HG03066 (cell line): ENCODE results near the gene DNAJC6.
A peak's percentile ranks its signal among the peaks of the same experiment; 100 is the strongest.
"Not testable (repeated sequence)": the region's sequence is repeated elsewhere in the genome, so short reads cannot be mapped to it uniquely, and the experiment has no call there.

Experiments
- ATAC-seq: cut with Tn5 transposase; IDR thresholded peaks from one replicate; pipeline ENCODE4 v1.9.1; 2021; ENCODE audit warnings: low read depth; ENCODE audit not compliant: unreplicated experiment

Gene DNAJC6

GRCh38 chr1:65346190-65346589, 36.8 kb downstream of the DNAJC6 start:
- ATAC-seq, result no peak

GRCh38 chr1:65355031-65355712, 45.8 kb downstream of the DNAJC6 start:
- ATAC-seq, result no peak

- ATAC-seq, result no peak
These were observed 48.1 kb downstream of the DNAJC6 start for GRCh38 chr1:65357291-65357960.

- no peak for ATAC-seq
These were observed 50.5 kb downstream of the DNAJC6 start for GRCh38 chr1:65359888-65360287.

- ATAC-seq, result no peak
These were observed 51.3 kb downstream of the DNAJC6 start for GRCh38 chr1:65360648-65361047.

GRCh38 chr1:65362545-65362944, 53.2 kb downstream of the DNAJC6 start:
- no peak for ATAC-seq

GRCh38 chr1:65363484-65363883, 54.1 kb downstream of the DNAJC6 start:
- ATAC-seq, result no peak

GRCh38 chr1:65368403-65368802, 59.1 kb downstream of the DNAJC6 start:
- ATAC-seq, result no peak

- ATAC-seq, result no peak
These were observed 62.2 kb downstream of the DNAJC6 start for GRCh38 chr1:65371544-65371943.

- ATAC-seq, result no peak
These were observed 63.2 kb downstream of the DNAJC6 start for GRCh38 chr1:65372557-65372956.

GRCh38 chr1:65377496-65378246, 68.3 kb downstream of the DNAJC6 start:
- no peak for ATAC-seq

- ATAC-seq, result no peak
These were observed 69.1 kb downstream of the DNAJC6 start for GRCh38 chr1:65378247-65378946.

GRCh38 chr1:65384426-65384825, 75.1 kb downstream of the DNAJC6 start:
- ATAC-seq, result not testable (repeated sequence)

- ATAC-seq, result no peak
These were observed 77.1 kb downstream of the DNAJC6 start for GRCh38 chr1:65386439-65386838.

- no peak for ATAC-seq
These were observed 78.5 kb downstream of the DNAJC6 start for GRCh38 chr1:65387821-65388220.

GRCh38 chr1:65388908-65389695, 79.8 kb downstream of the DNAJC6 start:
- ATAC-seq, result no peak

GRCh38 chr1:65392497-65392896, 83.2 kb downstream of the DNAJC6 start:
- ATAC-seq, result no peak

- peak; percentile 97 for ATAC-seq
These were observed 84.0 kb downstream of the DNAJC6 start for GRCh38 chr1:65393347-65393746.

- no peak for ATAC-seq
These were observed 84.6 kb downstream of the DNAJC6 start for GRCh38 chr1:65393928-65394327.

- no peak for ATAC-seq
These were observed 86.7 kb downstream of the DNAJC6 start for GRCh38 chr1:65395887-65396612.
